ENCODE measurements around the gene C6orf47.

The C6orf47 gene

GRCh38 chr6:31636698-31637596 is 23.6 kb downstream of the C6orf47 start:
- DNase-seq (ENCODE audit: low read depth in 2 of 2), result no peak

- no peak for DNase-seq (ENCODE audit: low read depth in 2 of 2)
Measured at GRCh38 chr6:31634969-31635575, 25.5 kb downstream of the C6orf47 start.

GRCh38 chr6:31634131-31634530 is 26.4 kb downstream of the C6orf47 start:
- no peak for DNase-seq (ENCODE audit: low read depth in 2 of 2)

GRCh38 chr6:31633447-31633846 is 27.1 kb downstream of the C6orf47 start:
- DNase-seq (ENCODE audit: low read depth in 2 of 2), result no peak

GRCh38 chr6:31632279-31632946 is 28.2 kb downstream of the C6orf47 start:
- DNase-seq (ENCODE audit: low read depth in 2 of 2), result no peak

GRCh38 chr6:31631681-31632278 is 28.8 kb downstream of the C6orf47 start:
- DNase-seq (ENCODE audit: low read depth in 2 of 2), result no peak

GRCh38 chr6:31631209-31631608 is 29.4 kb downstream of the C6orf47 start:
- DNase-seq (ENCODE audit: low read depth in 2 of 2), result no peak

GRCh38 chr6:31630177-31630934 is 30.2 kb downstream of the C6orf47 start:
- no peak for DNase-seq (ENCODE audit: low read depth in 2 of 2)

- DNase-seq (ENCODE audit: low read depth in 2 of 2), result no peak
Measured at GRCh38 chr6:31629014-31629413, 31.6 kb downstream of the C6orf47 start.

GRCh38 chr6:31627690-31628287 is 32.8 kb downstream of the C6orf47 start:
- DNase-seq (ENCODE audit: low read depth in 2 of 2), result no peak

GRCh38 chr6:31626952-31627351 is 33.6 kb downstream of the C6orf47 start:
- no peak for DNase-seq (ENCODE audit: low read depth in 2 of 2)

GRCh38 chr6:31624070-31624469 is 36.5 kb downstream of the C6orf47 start:
- DNase-seq (ENCODE audit: low read depth in 2 of 2), result no peak

GRCh38 chr6:31622684-31623091 is 37.9 kb downstream of the C6orf47 start:
- DNase-seq (ENCODE audit: low read depth in 2 of 2), result no peak

GRCh38 chr6:31621991-31622390 is 38.6 kb downstream of the C6orf47 start:
- DNase-seq (ENCODE audit: low read depth in 2 of 2), result no peak

- DNase-seq (ENCODE audit: low read depth in 2 of 2), result no peak
Measured at GRCh38 chr6:31621320-31621939, 39.1 kb downstream of the C6orf47 start.

GRCh38 chr6:31620586-31621319 is 39.8 kb downstream of the C6orf47 start, which contains the start of gene PRRC2A:
PRRC2A (plus strand) TSS chr6:31620715; CDS start chr6:31622790, 2,075 bp downstream.
- DNase-seq (ENCODE audit: low read depth in 2 of 2), result peak; percentile 89 to 93

- peak; percentile 92 to 94 for DNase-seq (ENCODE audit: low read depth in 2 of 2)
Measured at GRCh38 chr6:31619805-31620585, 40.6 kb downstream of the C6orf47 start.

GRCh38 chr6:31617010-31617409 is 43.6 kb downstream of the C6orf47 start:
- no peak for DNase-seq (ENCODE audit: low read depth in 2 of 2)

GRCh38 chr6:31615748-31616147 is 44.8 kb downstream of the C6orf47 start:
- no peak for DNase-seq (ENCODE audit: low read depth in 2 of 2)

Measured in stimulated activated CD8-positive, alpha-beta memory T cell treated with anti-CD3 and anti-CD28 coated beads, Interleukin-15, amount 100 ng/mL, for 4 hours (primary cell).